Activated CD8-positive, alpha-beta T cell treated with anti-CD3 and anti-CD28 coated beads for 36 hours (primary cell): ENCODE measurements around the gene NCAM1. TPM values are rescaled to one million over a fixed set of nuclear protein-coding genes. Genes with fewer than 3 reads are reported as not detected.

Source experiments
- ATAC-seq: fragments of 200-7000 bp; cut with Tn5 transposase; one replicate; pipeline ENCODE4 v1.10.0; 2021; ENCODE audit warnings: mild to moderate bottlenecking, moderate library complexity
- CTCF ChIA-PET: fragments of 350-600 bp; sonication (Branson Sonifier 250); formaldehyde crosslinking; loops from one replicate; lab custom pipeline; 2021; ENCODE audit warnings: antibody characterized with exemption; lab: Charles Lee
- POLR2A ChIA-PET: fragments of 350-600 bp; sonication (Branson Sonifier 250); formaldehyde crosslinking; loops from one replicate; lab custom pipeline; 2021; ENCODE audit warnings: antibody characterized with exemption; lab: Charles Lee
- DNase-seq: peaks from one replicate; pipeline ENCODE4 v3.0.0-alpha.2; 2020
- H3K27ac Mint-ChIP-seq: one replicate; pipeline ENCODE4 v1.8.0; 2021; ENCODE audit warnings: mild to moderate bottlenecking, mixed read lengths
- H3K27me3 Mint-ChIP-seq: one replicate; pipeline ENCODE4 v1.8.0; 2021; ENCODE audit warnings: mixed read lengths
- H3K36me3 Mint-ChIP-seq: one replicate; pipeline ENCODE4 v1.8.0; 2021; ENCODE audit warnings: low read depth, mixed read lengths
- H3K4me1 Mint-ChIP-seq: one replicate; pipeline ENCODE4 v1.8.0; 2021; ENCODE audit warnings: low read depth, mixed read lengths
- H3K4me3 Mint-ChIP-seq: one replicate; pipeline ENCODE4 v1.8.0; 2021; ENCODE audit warnings: mild to moderate bottlenecking, moderate library complexity, mixed read lengths
- H3K9me3 Mint-ChIP-seq: one replicate; pipeline ENCODE4 v1.8.0; 2021; ENCODE audit warnings: mixed read lengths
- CTCF ChIP-seq: fragments of 200-600 bp; IDR thresholded peaks from one replicate; pipeline ENCODE4 v1.8.0; 2022; ENCODE audit warnings: antibody characterized with exemption, mild to moderate bottlenecking
- intact Hi-C: fragments of 100-400 bp; cut with micrococcal nuclease; formaldehyde crosslinking; loops from one replicate; pipeline ENCODE4 v1.10.0; 2022
- total RNA-seq, 2 experiments: library from RNA; stranded (reverse); gene quantifications; one replicate each; pipeline ENCODE4 v1.2.3, GENCODE V29; 2021

NCAM1 gene
- total RNA-seq, 2 experiments from 2014 or later: 0.47 to 0.56 TPM

- peaks cover 2% of the 10 kb centered on the region for H3K27me3 Mint-ChIP-seq
- no peak for TF ChIP-seq CTCF
- POLR2A ChIA-PET: no interaction called here
- ATAC-seq (no peak), DNase-seq (no peak)
- no peaks in the 10 kb centered on the region for H3K4me1 Mint-ChIP-seq
- H3K27ac Mint-ChIP-seq: no peak overlapping the region
- intact Hi-C loops: no loop called here
- H3K9me3 Mint-ChIP-seq: no peaks in the 10 kb centered on the region
- H3K36me3 Mint-ChIP-seq: no peaks in the 10 kb centered on the region
- H3K4me3 Mint-ChIP-seq: no peak overlapping the region
- CTCF ChIA-PET: no interaction called here
Measured at GRCh38 chr11:113265362-113265761, 304.1 kb downstream of the NCAM1 start.

- no peak for TF ChIP-seq CTCF
- Mint-ChIP-seq H3K27ac (no peak overlapping the region), H3K4me1 (no peaks in the 10 kb centered on the region), H3K9me3 (no peaks in the 10 kb centered on the region), H3K4me3 (no peak overlapping the region), H3K27me3 (peaks cover 3% of the 10 kb centered on the region), H3K36me3 (no peaks in the 10 kb centered on the region)
- no peak for DNase-seq
- ChIA-PET CTCF (interaction anchor here (1.1 kb wide), 1 partner anchor 22 kb away, joined by 4 read pairs; no protein-coding TSS in a partner anchor), POLR2A (no interaction called here)
- intact Hi-C loops: no loop called here
- no peak for ATAC-seq
Measured at GRCh38 chr11:113267493-113267892, 306.3 kb downstream of the NCAM1 start.

GRCh38 chr11:113269096-113269495 is 307.9 kb downstream of the NCAM1 start:
- no peaks in the 10 kb centered on the region for H3K4me1 Mint-ChIP-seq
- H3K27me3 Mint-ChIP-seq: peaks cover 3% of the 10 kb centered on the region
- ATAC-seq (no peak), DNase-seq (no peak)
- no peak for TF ChIP-seq CTCF
- CTCF ChIA-PET: no interaction called here
- POLR2A ChIA-PET: no interaction called here
- no peak overlapping the region for H3K4me3 Mint-ChIP-seq
- no peaks in the 10 kb centered on the region for H3K36me3 Mint-ChIP-seq
- intact Hi-C loops: no loop called here
- H3K27ac Mint-ChIP-seq: no peak overlapping the region
- no peaks in the 10 kb centered on the region for H3K9me3 Mint-ChIP-seq

GRCh38 chr11:113269636-113270035 is 308.4 kb downstream of the NCAM1 start:
- Mint-ChIP-seq H3K27me3 (peaks cover 3% of the 10 kb centered on the region), H3K36me3 (no peaks in the 10 kb centered on the region), H3K27ac (no peak overlapping the region), H3K4me1 (no peaks in the 10 kb centered on the region), H3K9me3 (no peaks in the 10 kb centered on the region), H3K4me3 (no peak overlapping the region)
- POLR2A ChIA-PET: no interaction called here
- ATAC-seq (no peak), DNase-seq (no peak)
- TF ChIP-seq CTCF: no peak
- CTCF ChIA-PET: no interaction called here
- intact Hi-C loops: no loop called here

GRCh38 chr11:113270080-113270479 is 308.9 kb downstream of the NCAM1 start:
- intact Hi-C loops: no loop called here
- peaks cover 3% of the 10 kb centered on the region for H3K27me3 Mint-ChIP-seq
- ChIA-PET CTCF (no interaction called here), POLR2A (no interaction called here)
- H3K4me1 Mint-ChIP-seq: no peaks in the 10 kb centered on the region
- no peaks in the 10 kb centered on the region for H3K36me3 Mint-ChIP-seq
- TF ChIP-seq CTCF: no peak
- ATAC-seq (no peak), DNase-seq (no peak)
- H3K27ac Mint-ChIP-seq: no peak overlapping the region
- H3K4me3 Mint-ChIP-seq: no peak overlapping the region
- H3K9me3 Mint-ChIP-seq: no peaks in the 10 kb centered on the region
